Natural killer cell (primary cell): ENCODE results near the gene ASIC2. TPM values are rescaled to one million over a fixed set of nuclear protein-coding genes. Genes with fewer than 3 reads are reported as not detected.

Experiments
- ATAC-seq, 3 donors: fragments of 150-1000 bp in 2 of 3; fragments of 200-7000 bp in 1 of 3; cut with Tn5 transposase; 1 replicate in 1 of 3; 2 replicates in 2 of 3; pipeline ENCODE4 v1.10.0; 2021; ENCODE audit warnings: mild to moderate bottlenecking in 2 of 3, moderate library complexity in 2 of 3
- DNase-seq, 2 donors: peaks; one replicate each; pipeline versions ENCODE4 v3.0.0 to v3.0.0-alpha.2; 2013 to 2021; ENCODE audit warnings: mixed read lengths in 1 of 2
- H3K27ac ChIP-seq: one replicate; pipeline ENCODE4 v1.5.1; 2013; ENCODE audit warnings: mild to moderate bottlenecking, low read length
- H3K27me3 ChIP-seq: one replicate; pipeline ENCODE4 v1.6.1; 2013; ENCODE audit warnings: low read length; ENCODE audit not compliant: control insufficient read depth, insufficient read depth
- H3K36me3 ChIP-seq: one replicate; pipeline ENCODE4 v1.6.1; 2013; ENCODE audit warnings: low read length; ENCODE audit not compliant: control insufficient read depth, insufficient read depth
- H3K4me1 ChIP-seq: one replicate; pipeline ENCODE4 v1.6.1; 2013; ENCODE audit warnings: low read length; ENCODE audit not compliant: control insufficient read depth, insufficient read depth
- H3K4me3 ChIP-seq: one replicate; pipeline ENCODE4 v1.5.1; 2013; ENCODE audit warnings: low read length
- H3K9me3 ChIP-seq: one replicate; pipeline ENCODE4 v1.6.1; 2013; ENCODE audit warnings: low read length; ENCODE audit not compliant: control insufficient read depth, insufficient read depth
- H3K27ac Mint-ChIP-seq, 2 donors: one replicate each; pipeline ENCODE4 v1.8.0; 2022; ENCODE audit warnings: mild to moderate bottlenecking in 2 of 2, mixed read lengths in 2 of 2, moderate library complexity in 1 of 2
- H3K27me3 Mint-ChIP-seq, 2 donors: one replicate each; pipeline ENCODE4 v1.8.0; 2022; ENCODE audit warnings: low read depth in 2 of 2, mixed read lengths in 2 of 2
- H3K36me3 Mint-ChIP-seq: one replicate; pipeline ENCODE4 v1.8.0; 2022; ENCODE audit warnings: mixed read lengths
- H3K4me1 Mint-ChIP-seq, 2 donors: one replicate each; pipeline ENCODE4 v1.8.0; 2022; ENCODE audit warnings: mixed read lengths in 2 of 2
- H3K4me3 Mint-ChIP-seq: one replicate; pipeline ENCODE4 v1.8.0; 2022; ENCODE audit warnings: mild to moderate bottlenecking, moderate library complexity, mixed read lengths
- H3K9me3 Mint-ChIP-seq, 2 donors: one replicate each; pipeline ENCODE4 v1.8.0; 2022; ENCODE audit warnings: mixed read lengths in 2 of 2
- WGBS: methylation state at CpG from one replicate; pipeline ENCODE4 v1.1.7; 2013; ENCODE audit warnings: missing lambda C conversion rate; ENCODE audit not compliant: insufficient coverage; 5-methylcytosine and 5-hydroxymethylcytosine counted together
- intact Hi-C: fragments of 100-400 bp; cut with micrococcal nuclease; formaldehyde crosslinking; loops from one replicate; pipeline ENCODE4 v1.14.2; 2022
- total RNA-seq, 4 donors: library from RNA; stranded (reverse); fragments of 120-200 nt in 1 of 4; gene quantifications; one replicate each; pipeline versions ENCODE4 v1.2.3 to v1.2.4, GENCODE V29; 2013 to 2022
- TF ChIP-seq, protein P1 (sequence below): fragments of 200-600 bp; IDR thresholded peaks from one replicate; pipeline ENCODE4 v1.8.0; 2022; ENCODE audit warnings: antibody characterized with exemption

The ASIC2 gene
- total RNA-seq, 3 donors from 2014 or later (not counting 1 experiment from before 2014, with no cell fraction given) = not detected

- Histone ChIP-seq H3K36me3 (no peaks in the 10 kb centered on the region), H3K9me3 (no peaks in the 10 kb centered on the region), H3K27ac (no peak overlapping the region), H3K4me3 (no peak overlapping the region), H3K27me3 (no peaks in the 10 kb centered on the region), H3K4me1 (no peaks in the 10 kb centered on the region)
- DNase-seq (no peak), ATAC-seq (no peak)
- Mint-ChIP-seq H3K9me3 (no peaks in the 10 kb centered on the region), H3K36me3 (no peaks in the 10 kb centered on the region), H3K27ac (no peak overlapping the region), H3K27me3 (peaks cover 10 to 11% of the 10 kb centered on the region in 2 donors), H3K4me3 (no peak overlapping the region), H3K4me1 (no peaks in the 10 kb centered on the region)
- intact Hi-C loops = no loop called here
- 69% methylated on average over 2 of the region's 2 CpGs for WGBS
- TF ChIP-seq, protein P1, sequence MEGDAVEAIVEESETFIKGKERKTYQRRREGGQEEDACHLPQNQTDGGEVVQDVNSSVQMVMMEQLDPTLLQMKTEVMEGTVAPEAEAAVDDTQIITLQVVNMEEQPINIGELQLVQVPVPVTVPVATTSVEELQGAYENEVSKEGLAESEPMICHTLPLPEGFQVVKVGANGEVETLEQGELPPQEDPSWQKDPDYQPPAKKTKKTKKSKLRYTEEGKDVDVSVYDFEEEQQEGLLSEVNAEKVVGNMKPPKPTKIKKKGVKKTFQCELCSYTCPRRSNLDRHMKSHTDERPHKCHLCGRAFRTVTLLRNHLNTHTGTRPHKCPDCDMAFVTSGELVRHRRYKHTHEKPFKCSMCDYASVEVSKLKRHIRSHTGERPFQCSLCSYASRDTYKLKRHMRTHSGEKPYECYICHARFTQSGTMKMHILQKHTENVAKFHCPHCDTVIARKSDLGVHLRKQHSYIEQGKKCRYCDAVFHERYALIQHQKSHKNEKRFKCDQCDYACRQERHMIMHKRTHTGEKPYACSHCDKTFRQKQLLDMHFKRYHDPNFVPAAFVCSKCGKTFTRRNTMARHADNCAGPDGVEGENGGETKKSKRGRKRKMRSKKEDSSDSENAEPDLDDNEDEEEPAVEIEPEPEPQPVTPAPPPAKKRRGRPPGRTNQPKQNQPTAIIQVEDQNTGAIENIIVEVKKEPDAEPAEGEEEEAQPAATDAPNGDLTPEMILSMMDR = no peak
Observed at GRCh38 chr17:33099906-33100305, 193.2 kb downstream of the ASIC2 start.

DNA sequence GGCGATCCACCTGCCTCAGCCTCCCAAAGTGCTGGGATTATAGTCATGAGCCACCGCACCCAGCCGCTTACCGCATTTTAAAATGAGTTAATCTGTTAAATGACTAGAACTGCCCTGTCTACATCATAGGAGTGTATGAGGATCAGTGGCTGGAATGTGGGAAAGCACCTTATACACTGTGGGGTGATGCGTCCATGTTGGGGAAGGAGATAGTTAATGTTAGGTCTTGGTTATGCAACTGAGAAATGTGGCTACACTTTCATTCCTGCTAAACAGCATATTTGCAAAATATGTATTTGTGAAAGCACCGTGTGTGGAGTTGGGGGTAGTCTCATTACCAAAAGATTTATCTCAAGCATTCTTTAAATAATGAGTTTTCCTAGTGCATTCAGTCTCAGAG lies 193.8 kb downstream of the ASIC2 start:
- no peaks in the 10 kb centered on the region for H3K4me1 Mint-ChIP-seq
- no peak for ATAC-seq
- 96% methylated on average over 5 of the region's 6 CpGs for WGBS

DNA sequence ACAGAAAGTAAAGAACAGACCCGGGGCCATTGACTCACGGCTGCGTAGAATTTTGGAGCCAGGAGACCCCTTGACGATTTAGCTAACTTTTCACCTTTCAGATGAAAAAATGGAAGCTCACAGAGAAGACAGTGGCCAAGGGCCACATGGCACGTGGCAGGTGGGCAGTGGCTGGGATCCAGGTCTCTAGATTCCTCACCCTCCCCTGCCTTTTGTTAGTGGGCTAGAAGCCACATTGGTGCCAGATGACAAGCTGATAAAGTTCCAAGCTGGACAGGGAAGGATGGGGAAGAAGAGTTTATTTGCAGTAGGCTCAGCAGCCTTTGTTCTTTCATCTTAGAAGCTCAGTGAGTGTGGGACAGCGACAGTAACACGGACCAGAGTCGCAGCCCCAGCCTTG lies 195.7 kb downstream of the ASIC2 start:
- TF ChIP-seq, protein P1 = no peak
- WGBS = 75% methylated on average over 8 of the region's 8 CpGs
- ATAC-seq (no peak), DNase-seq (no peak)
- no peaks in the 10 kb centered on the region for H3K9me3 Mint-ChIP-seq
- no peaks in the 10 kb centered on the region for H3K27me3 ChIP-seq
- H3K27me3 Mint-ChIP-seq = peaks cover 18 to 30% of the 10 kb centered on the region in 2 donors
- H3K4me1 ChIP-seq = no peaks in the 10 kb centered on the region
- no peaks in the 10 kb centered on the region for H3K36me3 Mint-ChIP-seq
- no peak overlapping the region for H3K27ac Mint-ChIP-seq
- H3K4me3 ChIP-seq = no peak overlapping the region
- H3K4me1 Mint-ChIP-seq = no peaks in the 10 kb centered on the region
- intact Hi-C loops = no loop called here
- H3K36me3 ChIP-seq = no peaks in the 10 kb centered on the region
- H3K4me3 Mint-ChIP-seq = no peak overlapping the region
- H3K9me3 ChIP-seq = no peaks in the 10 kb centered on the region
- H3K27ac ChIP-seq = no peak overlapping the region

More for the DNA sequence above, 193.8 kb downstream of the ASIC2 start:
- no peak overlapping the region for H3K27ac Mint-ChIP-seq
- H3K4me3 ChIP-seq = no peak overlapping the region
- H3K36me3 Mint-ChIP-seq = no peaks in the 10 kb centered on the region
- H3K27me3 Mint-ChIP-seq = peaks cover 11 to 17% of the 10 kb centered on the region in 2 donors
- H3K36me3 ChIP-seq = no peaks in the 10 kb centered on the region
- no peaks in the 10 kb centered on the region for H3K4me1 ChIP-seq
- intact Hi-C loops = no loop called here
- H3K9me3 ChIP-seq = no peaks in the 10 kb centered on the region
- no peak overlapping the region for H3K4me3 Mint-ChIP-seq
- no peaks in the 10 kb centered on the region for H3K9me3 Mint-ChIP-seq
- TF ChIP-seq, protein P1 = no peak
- no peak overlapping the region for H3K27ac ChIP-seq
- no peaks in the 10 kb centered on the region for H3K27me3 ChIP-seq
- no peak for DNase-seq

DNA sequence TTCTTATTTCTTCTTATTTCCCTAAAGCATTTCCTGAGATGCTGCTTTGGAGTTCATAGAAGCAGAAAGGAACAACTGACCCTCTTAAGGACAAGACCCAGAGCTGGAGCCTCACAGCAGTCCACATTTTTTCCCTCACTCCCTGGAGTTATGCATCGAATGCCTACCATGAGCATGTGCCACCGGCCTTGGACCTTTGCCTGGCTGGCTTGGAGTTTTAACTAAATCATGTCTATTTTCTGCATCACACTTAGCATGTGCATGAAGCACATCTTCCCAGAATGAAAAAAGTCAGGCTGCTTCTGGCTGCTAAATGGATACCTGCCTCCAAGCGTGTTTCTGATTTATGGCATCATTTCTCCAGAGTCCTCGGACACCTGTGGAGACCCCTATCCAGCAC lies 196.9 kb downstream of the ASIC2 start:
- no peak overlapping the region for H3K27ac ChIP-seq
- no peak overlapping the region for H3K27ac Mint-ChIP-seq
- H3K9me3 ChIP-seq = no peaks in the 10 kb centered on the region
- no peaks in the 10 kb centered on the region for H3K4me1 Mint-ChIP-seq
- no peaks in the 10 kb centered on the region for H3K36me3 ChIP-seq
- no peak for ATAC-seq
- H3K9me3 Mint-ChIP-seq = no peaks in the 10 kb centered on the region
- no peaks in the 10 kb centered on the region for H3K27me3 ChIP-seq
- H3K4me3 Mint-ChIP-seq = no peak overlapping the region
- no peak for DNase-seq
- H3K4me3 ChIP-seq = no peak overlapping the region
- H3K36me3 Mint-ChIP-seq = no peaks in the 10 kb centered on the region
- intact Hi-C loops = no loop called here
- H3K27me3 Mint-ChIP-seq = peaks cover 17 to 22% of the 10 kb centered on the region in 2 donors
- no peaks in the 10 kb centered on the region for H3K4me1 ChIP-seq
- TF ChIP-seq, protein P1 = no peak
- 83% methylated on average over 4 of the region's 4 CpGs for WGBS
